Astrocyte (in vitro differentiated cells and primary cell): ENCODE data around the gene SCT.

Experiments used
- EZH2 ChIP-seq: IDR thresholded peaks from 2 replicates; pipeline ENCODE4 v1.6.1; 2012; ENCODE audit warnings: mild to moderate bottlenecking, low read length, inconsistent platforms; ENCODE audit not compliant: insufficient read depth
- TF ChIP-seq, protein P1 (sequence below): IDR thresholded peaks from 2 replicates; pipeline ENCODE4 v1.5.1; 2011; ENCODE audit warnings: low read depth, mild to moderate bottlenecking, inconsistent platforms, low read length, moderate library complexity; ENCODE audit not compliant: insufficient read depth

DNA sequence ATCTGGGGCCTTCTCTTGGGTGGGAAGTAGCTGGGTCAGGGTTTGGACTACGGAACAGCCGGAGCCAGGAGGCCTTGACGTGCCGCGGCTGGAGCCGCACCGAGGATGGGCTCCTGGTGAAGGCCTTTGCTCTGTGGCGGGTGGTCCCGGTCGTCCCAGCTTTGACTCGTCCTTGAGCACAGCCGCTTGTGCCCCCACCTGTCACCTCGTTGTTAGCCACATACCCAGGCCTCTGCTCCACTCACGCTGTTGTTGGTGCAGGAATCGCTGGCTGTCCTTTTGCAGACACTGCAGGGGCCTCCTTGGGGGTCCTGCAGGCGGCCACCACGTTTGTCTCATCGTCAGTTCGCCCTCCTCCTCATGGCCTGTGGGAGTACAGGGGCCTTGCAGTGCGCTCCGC is 33.6 kb downstream of the SCT start:
- TF ChIP-seq, protein P1, sequence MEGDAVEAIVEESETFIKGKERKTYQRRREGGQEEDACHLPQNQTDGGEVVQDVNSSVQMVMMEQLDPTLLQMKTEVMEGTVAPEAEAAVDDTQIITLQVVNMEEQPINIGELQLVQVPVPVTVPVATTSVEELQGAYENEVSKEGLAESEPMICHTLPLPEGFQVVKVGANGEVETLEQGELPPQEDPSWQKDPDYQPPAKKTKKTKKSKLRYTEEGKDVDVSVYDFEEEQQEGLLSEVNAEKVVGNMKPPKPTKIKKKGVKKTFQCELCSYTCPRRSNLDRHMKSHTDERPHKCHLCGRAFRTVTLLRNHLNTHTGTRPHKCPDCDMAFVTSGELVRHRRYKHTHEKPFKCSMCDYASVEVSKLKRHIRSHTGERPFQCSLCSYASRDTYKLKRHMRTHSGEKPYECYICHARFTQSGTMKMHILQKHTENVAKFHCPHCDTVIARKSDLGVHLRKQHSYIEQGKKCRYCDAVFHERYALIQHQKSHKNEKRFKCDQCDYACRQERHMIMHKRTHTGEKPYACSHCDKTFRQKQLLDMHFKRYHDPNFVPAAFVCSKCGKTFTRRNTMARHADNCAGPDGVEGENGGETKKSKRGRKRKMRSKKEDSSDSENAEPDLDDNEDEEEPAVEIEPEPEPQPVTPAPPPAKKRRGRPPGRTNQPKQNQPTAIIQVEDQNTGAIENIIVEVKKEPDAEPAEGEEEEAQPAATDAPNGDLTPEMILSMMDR = no peak
- no peak for TF ChIP-seq EZH2
